Smooth muscle cell (in vitro differentiated cells): ENCODE data around the gene KHSRP. TPM values are rescaled to one million over a fixed set of nuclear protein-coding genes. Genes with fewer than 3 reads are reported as not detected.
A peak's percentile ranks its signal among the peaks of the same experiment; 100 is the strongest.

Experiments
- DNase-seq: peaks from one replicate; lab custom pipeline; 2025; ENCODE audit not compliant: unreplicated experiment; lab: John Stamatoyannopoulos, UW
- H2AFZ ChIP-seq: fragments of 200-600 bp; sonication (generic); 2 replicates; pipeline ENCODE4 v1.6.0; 2016; ENCODE audit warnings: antibody characterized with exemption, low read depth, mild to moderate bottlenecking
- H3F3A ChIP-seq: fragments of 200-600 bp; sonication (generic); 2 replicates; pipeline ENCODE4 v1.6.0; 2017; ENCODE audit warnings: antibody characterized with exemption, low read depth
- H3K27ac ChIP-seq: fragments of 200-600 bp; sonication (generic); 2 replicates; pipeline ENCODE4 v1.5.1; 2016; ENCODE audit warnings: low read depth, mild to moderate bottlenecking
- H3K27me3 ChIP-seq: fragments of 200-600 bp; sonication (generic); 2 replicates; pipeline ENCODE4 v1.6.1; 2016; ENCODE audit warnings: low read depth, mild to moderate bottlenecking
- H3K36me3 ChIP-seq: fragments of 200-600 bp; sonication (generic); 2 replicates; pipeline ENCODE4 v1.5.1; 2016; ENCODE audit warnings: low read depth
- H3K4me1 ChIP-seq: fragments of 200-600 bp; sonication (generic); 2 replicates; pipeline ENCODE4 v1.5.1; 2016; ENCODE audit warnings: low read depth
- H3K4me2 ChIP-seq: fragments of 200-600 bp; sonication (generic); 2 replicates; pipeline ENCODE4 v1.6.0; 2016; ENCODE audit warnings: mild to moderate bottlenecking
- H3K4me3 ChIP-seq: fragments of 200-600 bp; sonication (generic); 2 replicates; pipeline ENCODE4 v1.5.1; 2016; ENCODE audit warnings: mild to moderate bottlenecking
- H3K79me2 ChIP-seq: fragments of 200-600 bp; sonication (generic); 2 replicates; pipeline ENCODE4 v1.6.0; 2016; ENCODE audit warnings: low read depth, mild to moderate bottlenecking
- H3K9ac ChIP-seq: fragments of 200-600 bp; sonication (generic); 2 replicates; pipeline ENCODE4 v1.6.0; 2016; ENCODE audit warnings: low read depth
- H3K9me3 ChIP-seq: fragments of 200-600 bp; sonication (generic); replicated peaks from 2 replicates; pipeline ENCODE4 v1.5.1; 2016; ENCODE audit warnings: low read depth
- H4K20me1 ChIP-seq: fragments of 200-600 bp; sonication (generic); 2 replicates; pipeline ENCODE4 v1.6.0; 2016; ENCODE audit warnings: low read depth
- WGBS: methylation state at CpG from one replicate; pipeline ENCODE4 v1.1.7; 2016; ENCODE audit warnings: low lambda C conversion rate; 5-methylcytosine and 5-hydroxymethylcytosine counted together
- polyA plus RNA-seq: library from polyadenylated mRNA; unstranded; fragments of >200 nt; fragmentation: Nextera tagmentation; extraction: Ambion mirVana; gene quantifications from 2 replicates; pipeline ENCODE4 v1.2.1, GENCODE V29; 2016
- total RNA-seq: library from RNA; depleted of rRNA; stranded (reverse); fragments of >200 nt; gene quantifications from 2 replicates; pipeline ENCODE4 v1.2.3, GENCODE V29; 2014
- TF ChIP-seq, protein P1 (sequence below): fragments of 200-600 bp; sonication (generic); IDR thresholded peaks from 2 replicates; pipeline ENCODE4 v1.5.1; 2017; ENCODE audit warnings: borderline replicate concordance, mild to moderate bottlenecking, antibody characterized with exemption; ENCODE audit not compliant: insufficient read depth, poor library complexity, severe bottlenecking

Gene KHSRP
- total and polyA plus RNA-seq, 2 experiments from 2014 or later, result 59.1 to 179 TPM

DNA sequence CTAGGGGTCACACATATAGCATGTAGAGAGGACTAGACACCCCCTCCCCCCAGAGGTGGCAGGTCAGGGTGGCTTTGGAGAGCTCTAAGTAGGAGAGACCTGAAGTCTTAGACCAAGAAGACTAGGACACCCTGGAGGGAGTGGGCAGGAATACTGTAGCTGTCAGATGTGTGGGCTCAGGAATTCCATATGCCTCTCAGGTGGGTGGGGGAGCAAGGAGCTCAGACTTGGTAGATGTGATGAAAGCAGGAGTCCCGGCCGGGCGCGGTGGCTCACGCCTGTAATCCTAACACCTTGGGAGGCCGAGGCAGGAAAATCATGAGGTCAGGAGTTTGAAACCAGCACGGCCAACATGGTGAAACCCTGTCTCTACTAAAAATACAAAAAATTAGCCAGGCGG lies 41.1 kb upstream of the KHSRP start:
- H4K20me1 ChIP-seq, result no peaks in the 10 kb centered on the region
- no peak overlapping the region for H3K27ac ChIP-seq
- no peak for DNase-seq
- TF ChIP-seq, protein P1, sequence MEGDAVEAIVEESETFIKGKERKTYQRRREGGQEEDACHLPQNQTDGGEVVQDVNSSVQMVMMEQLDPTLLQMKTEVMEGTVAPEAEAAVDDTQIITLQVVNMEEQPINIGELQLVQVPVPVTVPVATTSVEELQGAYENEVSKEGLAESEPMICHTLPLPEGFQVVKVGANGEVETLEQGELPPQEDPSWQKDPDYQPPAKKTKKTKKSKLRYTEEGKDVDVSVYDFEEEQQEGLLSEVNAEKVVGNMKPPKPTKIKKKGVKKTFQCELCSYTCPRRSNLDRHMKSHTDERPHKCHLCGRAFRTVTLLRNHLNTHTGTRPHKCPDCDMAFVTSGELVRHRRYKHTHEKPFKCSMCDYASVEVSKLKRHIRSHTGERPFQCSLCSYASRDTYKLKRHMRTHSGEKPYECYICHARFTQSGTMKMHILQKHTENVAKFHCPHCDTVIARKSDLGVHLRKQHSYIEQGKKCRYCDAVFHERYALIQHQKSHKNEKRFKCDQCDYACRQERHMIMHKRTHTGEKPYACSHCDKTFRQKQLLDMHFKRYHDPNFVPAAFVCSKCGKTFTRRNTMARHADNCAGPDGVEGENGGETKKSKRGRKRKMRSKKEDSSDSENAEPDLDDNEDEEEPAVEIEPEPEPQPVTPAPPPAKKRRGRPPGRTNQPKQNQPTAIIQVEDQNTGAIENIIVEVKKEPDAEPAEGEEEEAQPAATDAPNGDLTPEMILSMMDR, result no peak
- H3K36me3 ChIP-seq, result no peaks in the 10 kb centered on the region
- no peaks in the 10 kb centered on the region for H3K4me1 ChIP-seq
- no peaks in the 10 kb centered on the region for H3K79me2 ChIP-seq
- H2AFZ ChIP-seq, result no peak overlapping the region
- no peaks in the 10 kb centered on the region for H3K9me3 ChIP-seq
- no peaks in the 10 kb centered on the region for H3F3A ChIP-seq
- H3K27me3 ChIP-seq, result peaks cover 26% of the 10 kb centered on the region
- WGBS, result 96% methylated on average over 8 of the region's 8 CpGs
- H3K4me2 ChIP-seq, result no peak overlapping the region
- peak overlapping the region; percentile 46 for H3K4me3 ChIP-seq
- no peak overlapping the region for H3K9ac ChIP-seq

DNA sequence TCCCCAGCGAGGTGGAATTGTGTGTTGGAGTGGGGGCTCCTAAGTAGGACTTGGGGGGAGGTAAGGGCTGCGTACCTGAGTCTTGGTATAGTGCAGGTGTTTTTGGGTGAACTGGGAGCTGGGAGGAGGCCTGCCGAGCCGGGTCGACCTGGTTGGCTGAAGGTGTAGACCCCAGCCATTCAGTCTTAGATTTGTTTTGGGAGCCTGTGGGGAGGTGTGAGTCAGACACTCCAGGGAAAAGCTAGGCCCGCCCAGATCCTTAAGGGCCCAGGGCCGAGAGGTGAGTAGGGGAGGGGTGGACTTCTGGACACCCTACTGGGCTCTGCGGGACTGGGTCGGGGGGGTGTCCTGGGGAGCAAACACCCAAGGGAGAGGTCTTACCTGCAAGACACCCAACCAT lies 40.4 kb upstream of the KHSRP start:
- H3K9ac ChIP-seq, result no peak overlapping the region
- no peaks in the 10 kb centered on the region for H3K36me3 ChIP-seq
- H3K27ac ChIP-seq, result no peak overlapping the region
- peak overlapping the region; percentile 46 for H3K4me3 ChIP-seq
- H3K4me2 ChIP-seq, result peak overlapping the region; percentile 64
- no peaks in the 10 kb centered on the region for H3K9me3 ChIP-seq
- no peaks in the 10 kb centered on the region for H3K4me1 ChIP-seq
- no peaks in the 10 kb centered on the region for H3K79me2 ChIP-seq
- DNase-seq, result no peak
- H3K27me3 ChIP-seq, result peaks cover 26% of the 10 kb centered on the region
- 41% methylated on average over 9 of the region's 9 CpGs for WGBS
- H4K20me1 ChIP-seq, result no peaks in the 10 kb centered on the region
- TF ChIP-seq, protein P1, result no peak
- no peaks in the 10 kb centered on the region for H3F3A ChIP-seq
- no peak overlapping the region for H2AFZ ChIP-seq

- Histone ChIP-seq H3F3A (no peaks in the 10 kb centered on the region), H3K9ac (peak within 1 kb of the TSS; percentile 53), H3K27ac (no peak within 1 kb of the TSS), H3K4me2 (peak within 1 kb of the TSS; percentile 64), H3K4me1 (no peaks in the 10 kb centered on the region), H3K36me3 (no peaks in the 10 kb centered on the region), H3K9me3 (no peaks in the 10 kb centered on the region), H3K79me2 (no peaks in the 10 kb centered on the region), H3K27me3 (peaks cover 26% of the 10 kb centered on the region), H2AFZ (no peak within 1 kb of the TSS), H4K20me1 (no peaks in the 10 kb centered on the region), H3K4me3 (peak within 1 kb of the TSS; percentile 46)
- 2% methylated on average over 44 of the region's 65 CpGs for WGBS
- no peak for DNase-seq
- TF ChIP-seq, protein P1, result no peak
Measured at GRCh38 chr19:6464070-6464873, 39.7 kb upstream of the KHSRP start, which contains the start of gene CRB3. Gene CRB3 (plus strand): TSS chr19:6464271. CDS start chr19:6464702, 431 bp downstream.
